ENCODE data around the gene ECEL1. TPM values are rescaled to one million over a fixed set of nuclear protein-coding genes. Genes with fewer than 3 reads are reported as not detected.
A peak's percentile ranks its signal among the peaks of the same experiment; 100 is the strongest.
"Not testable (repeated sequence)": the region's sequence is repeated elsewhere in the genome, so short reads cannot be mapped to it uniquely, and the experiment has no call there.

The ECEL1 gene
- total RNA-seq, 1 experiment from 2014 or later, result 12.5 TPM

GRCh38 chr2:232457121-232458011 is 30.3 kb downstream of the ECEL1 start:
- H3K36me3 ChIP-seq (replicated peaks; ENCODE audit: control insufficient read depth, insufficient read depth, low read length), result no peaks in the 10 kb centered on the region
- peak; percentile 39 for DNase-seq
- H3K27me3 ChIP-seq (ENCODE audit: control insufficient read depth, insufficient read depth, low read length), result no peaks in the 10 kb centered on the region
- no peak overlapping the region for H3K4me3 ChIP-seq (ENCODE audit: insufficient read depth, low read depth, low read length)

- DNase-seq, result peak; percentile 39
- no peak overlapping the region for H3K4me3 ChIP-seq (ENCODE audit: insufficient read depth, low read depth, low read length)
- no peaks in the 10 kb centered on the region for H3K36me3 ChIP-seq (replicated peaks; ENCODE audit: control insufficient read depth, insufficient read depth, low read length)
These were observed 31.1 kb downstream of the ECEL1 start for GRCh38 chr2:232456296-232457120.

GRCh38 chr2:232455426-232456255 is 32.0 kb downstream of the ECEL1 start, which contains the start of gene ALPI:
TSS of gene ALPI (plus strand) at chr2:232456153. CDS start at chr2:232456200, 47 bp downstream.
- H3K4me3 ChIP-seq (ENCODE audit: insufficient read depth, low read depth, low read length), result no peak within 1 kb of the TSS
- DNase-seq, result peak; percentile 45
- no peaks in the 10 kb centered on the region for H3K27me3 ChIP-seq (ENCODE audit: control insufficient read depth, insufficient read depth, low read length)
- no peaks in the 10 kb centered on the region for H3K36me3 ChIP-seq (replicated peaks; ENCODE audit: control insufficient read depth, insufficient read depth, low read length)

More at GRCh38 chr2:232456296-232457120, 31.1 kb downstream of the ECEL1 start:
- H3K27me3 ChIP-seq (ENCODE audit: control insufficient read depth, insufficient read depth, low read length), result no peaks in the 10 kb centered on the region

GRCh38 chr2:232454630-232455029 is 33.0 kb downstream of the ECEL1 start:
- Histone ChIP-seq H3K27me3 (ENCODE audit: control insufficient read depth, insufficient read depth, low read length) (no peaks in the 10 kb centered on the region), H3K36me3 (replicated peaks; ENCODE audit: control insufficient read depth, insufficient read depth, low read length) (no peaks in the 10 kb centered on the region), H3K4me3 (ENCODE audit: insufficient read depth, low read depth, low read length) (no peak overlapping the region)
- DNase-seq, result peak; percentile 38

- H3K36me3 ChIP-seq (replicated peaks; ENCODE audit: control insufficient read depth, insufficient read depth, low read length); H3K4me3 ChIP-seq (ENCODE audit: insufficient read depth, low read depth, low read length); H3K27me3 ChIP-seq (ENCODE audit: control insufficient read depth, insufficient read depth, low read length): not testable (repeated sequence)
- peak; percentile 38 for DNase-seq
These were observed 36.0 kb downstream of the ECEL1 start for GRCh38 chr2:232451645-232452044.

GRCh38 chr2:232449964-232450363 is 37.7 kb downstream of the ECEL1 start:
- H3K4me3 ChIP-seq (ENCODE audit: insufficient read depth, low read depth, low read length), result no peak overlapping the region
- H3K27me3 ChIP-seq (ENCODE audit: control insufficient read depth, insufficient read depth, low read length), result no peaks in the 10 kb centered on the region
- peak; percentile 64 for DNase-seq
- H3K36me3 ChIP-seq (replicated peaks; ENCODE audit: control insufficient read depth, insufficient read depth, low read length), result no peaks in the 10 kb centered on the region

- no peaks in the 10 kb centered on the region for H3K36me3 ChIP-seq (replicated peaks; ENCODE audit: control insufficient read depth, insufficient read depth, low read length)
- peak; percentile 39 for DNase-seq
- H3K27me3 ChIP-seq (ENCODE audit: control insufficient read depth, insufficient read depth, low read length), result no peaks in the 10 kb centered on the region
These were observed 39.3 kb downstream of the ECEL1 start for GRCh38 chr2:232448304-232448690.

GRCh38 chr2:232447638-232448303 is 39.9 kb downstream of the ECEL1 start:
- Histone ChIP-seq H3K36me3 (replicated peaks; ENCODE audit: control insufficient read depth, insufficient read depth, low read length) (no peaks in the 10 kb centered on the region), H3K27me3 (ENCODE audit: control insufficient read depth, insufficient read depth, low read length) (no peaks in the 10 kb centered on the region), H3K4me3 (ENCODE audit: insufficient read depth, low read depth, low read length) (no peak overlapping the region)
- peak; percentile 57 for DNase-seq

More at GRCh38 chr2:232448304-232448690, 39.3 kb downstream of the ECEL1 start:
- H3K4me3 ChIP-seq (ENCODE audit: insufficient read depth, low read depth, low read length), result no peak overlapping the region

- peak; percentile 49 for DNase-seq
- H3K4me3 ChIP-seq (ENCODE audit: insufficient read depth, low read depth, low read length), result no peak overlapping the region
- no peaks in the 10 kb centered on the region for H3K27me3 ChIP-seq (ENCODE audit: control insufficient read depth, insufficient read depth, low read length)
- H3K36me3 ChIP-seq (replicated peaks; ENCODE audit: control insufficient read depth, insufficient read depth, low read length), result no peaks in the 10 kb centered on the region
These were observed 40.5 kb downstream of the ECEL1 start for GRCh38 chr2:232447091-232447620.

- peak; percentile 73 for DNase-seq
- not testable (repeated sequence) for H3K36me3 ChIP-seq (replicated peaks; ENCODE audit: control insufficient read depth, insufficient read depth, low read length); H3K27me3 ChIP-seq (ENCODE audit: control insufficient read depth, insufficient read depth, low read length); H3K4me3 ChIP-seq (ENCODE audit: insufficient read depth, low read depth, low read length)
These were observed 41.3 kb downstream of the ECEL1 start for GRCh38 chr2:232446266-232446777.

- H3K27me3 ChIP-seq (ENCODE audit: control insufficient read depth, insufficient read depth, low read length); H3K4me3 ChIP-seq (ENCODE audit: insufficient read depth, low read depth, low read length); H3K36me3 ChIP-seq (replicated peaks; ENCODE audit: control insufficient read depth, insufficient read depth, low read length): not testable (repeated sequence)
- peak; percentile 47 for DNase-seq
These were observed 42.3 kb downstream of the ECEL1 start for GRCh38 chr2:232445149-232445885.

GRCh38 chr2:232444409-232445148 is 43.1 kb downstream of the ECEL1 start:
- H3K4me3 ChIP-seq (ENCODE audit: insufficient read depth, low read depth, low read length), result no peak overlapping the region
- no peaks in the 10 kb centered on the region for H3K27me3 ChIP-seq (ENCODE audit: control insufficient read depth, insufficient read depth, low read length)
- DNase-seq, result peak; percentile 87
- H3K36me3 ChIP-seq (replicated peaks; ENCODE audit: control insufficient read depth, insufficient read depth, low read length), result no peaks in the 10 kb centered on the region

All from H7 (cell line).